CD4-positive, alpha-beta memory T cell (primary cell): ENCODE results near the gene TTC7B. TPM values are rescaled to one million over a fixed set of nuclear protein-coding genes. Genes with fewer than 3 reads are reported as not detected.

ENCODE experiments used
- CTCF ChIA-PET: fragments of 350-600 bp; sonication (Branson Sonifier 250); formaldehyde crosslinking; loops from one replicate; lab custom pipeline; 2021; ENCODE audit warnings: inconsistent platforms; ENCODE audit not compliant: partially characterized antibody; lab: Charles Lee
- POLR2A ChIA-PET: fragments of 350-600 bp; sonication (Branson Sonifier 250); formaldehyde crosslinking; loops from one replicate; lab custom pipeline; 2021; ENCODE audit not compliant: partially characterized antibody; lab: Charles Lee
- DNase-seq, 5 donors: peaks; one replicate each; pipeline versions ENCODE4 v3.0.0 to v3.0.0-alpha.2; 2020 to 2022; ENCODE audit warnings: mixed read lengths in 1 of 5
- H3K27ac ChIP-seq: one replicate; pipeline ENCODE4 v1.7.0; 2013; ENCODE audit warnings: low read depth, low read length
- H3K27me3 ChIP-seq: 2 replicates; pipeline ENCODE4 v1.7.0; 2013; ENCODE audit warnings: mild to moderate bottlenecking, low read length, moderate library complexity; ENCODE audit not compliant: insufficient read depth
- H3K36me3 ChIP-seq: 2 replicates; pipeline ENCODE4 v1.7.0; 2013; ENCODE audit warnings: mild to moderate bottlenecking, low read length, moderate library complexity; ENCODE audit not compliant: insufficient read depth
- H3K4me1 ChIP-seq: 2 replicates; pipeline ENCODE4 v1.7.0; 2013; ENCODE audit warnings: mild to moderate bottlenecking, low read length, moderate library complexity; ENCODE audit not compliant: insufficient read depth
- H3K4me3 ChIP-seq, 2 donors: one replicate each; pipeline ENCODE4 v1.7.0; 2013; ENCODE audit warnings: low read length in 2 of 2, mild to moderate bottlenecking in 1 of 2
- H3K9me3 ChIP-seq, 2 donors: one replicate each; pipeline ENCODE4 v1.7.0; 2013; ENCODE audit warnings: low read length in 2 of 2, control low read depth in 1 of 2; ENCODE audit not compliant: control insufficient read depth in 1 of 2
- H3K27ac Mint-ChIP-seq, 7 donors: one replicate each; pipeline ENCODE4 v1.8.0; 2020 to 2021; ENCODE audit warnings: mixed read lengths in 7 of 7, mild to moderate bottlenecking in 6 of 7, inconsistent platforms in 3 of 7, moderate library complexity in 3 of 7
- H3K27me3 Mint-ChIP-seq, 2 donors: one replicate each; pipeline ENCODE4 v1.8.0; 2020 to 2021; ENCODE audit warnings: mixed read lengths in 2 of 2
- H3K36me3 Mint-ChIP-seq, 2 donors: one replicate each; pipeline ENCODE4 v1.8.0; 2020 to 2021; ENCODE audit warnings: mixed read lengths in 2 of 2, inconsistent platforms in 1 of 2, mild to moderate bottlenecking in 1 of 2
- H3K4me1 Mint-ChIP-seq, 4 donors: one replicate each; pipeline ENCODE4 v1.8.0; 2020 to 2021; ENCODE audit warnings: mixed read lengths in 4 of 4, mild to moderate bottlenecking in 1 of 4
- H3K4me3 Mint-ChIP-seq, 8 donors: one replicate each; pipeline ENCODE4 v1.8.0; 2020 to 2021; ENCODE audit warnings: mixed read lengths in 8 of 8, mild to moderate bottlenecking in 7 of 8, moderate library complexity in 6 of 8, inconsistent platforms in 3 of 8
- H3K9me3 Mint-ChIP-seq, 8 donors: one replicate each; pipeline ENCODE4 v1.8.0; 2020 to 2021; ENCODE audit warnings: mixed read lengths in 8 of 8, mild to moderate bottlenecking in 5 of 8, inconsistent platforms in 3 of 8, moderate library complexity in 1 of 8
- intact Hi-C: fragments of 100-400 bp; cut with micrococcal nuclease; formaldehyde crosslinking; loops from one replicate; pipeline ENCODE4 v1.15.1; 2023
- polyA plus RNA-seq, 2 donors: library from polyadenylated mRNA; unstranded; fragments of 300-500 nt; fragmentation: Illumina TruSeq; gene quantifications; one replicate each; pipeline ENCODE4 v1.2.3, GENCODE V29; 2021
- total RNA-seq, 2 experiments: library from RNA; stranded (reverse); gene quantifications; one replicate each; pipeline ENCODE4 v1.2.3, GENCODE V29; 2021

TTC7B gene
- total and polyA plus RNA-seq, 4 experiments from 2014 or later, result 0.30 to 1.9 (median 1.5) TPM; not detected in 1

DNA sequence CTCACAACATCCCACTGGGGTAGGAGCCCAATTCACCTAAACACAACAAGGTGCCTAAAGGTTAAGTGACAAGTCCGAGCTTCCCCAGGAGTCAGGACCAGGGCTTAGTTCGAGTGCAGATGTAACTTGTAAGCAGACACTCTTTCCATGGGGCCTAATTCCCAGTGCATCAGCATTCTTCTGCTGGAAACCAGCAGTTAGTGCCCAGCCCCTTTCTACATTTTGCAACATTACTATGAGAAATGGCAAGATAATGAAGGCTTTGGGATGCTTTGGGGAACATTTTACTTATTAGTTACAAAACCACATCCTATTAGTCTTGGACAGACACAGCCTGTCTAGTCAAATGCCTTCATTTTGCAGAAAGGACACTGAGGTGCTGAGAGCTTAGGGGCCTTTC lies 239.6 kb downstream of the TTC7B start:
- POLR2A ChIA-PET, result no interaction called here
- DNase-seq, result no peak

DNA sequence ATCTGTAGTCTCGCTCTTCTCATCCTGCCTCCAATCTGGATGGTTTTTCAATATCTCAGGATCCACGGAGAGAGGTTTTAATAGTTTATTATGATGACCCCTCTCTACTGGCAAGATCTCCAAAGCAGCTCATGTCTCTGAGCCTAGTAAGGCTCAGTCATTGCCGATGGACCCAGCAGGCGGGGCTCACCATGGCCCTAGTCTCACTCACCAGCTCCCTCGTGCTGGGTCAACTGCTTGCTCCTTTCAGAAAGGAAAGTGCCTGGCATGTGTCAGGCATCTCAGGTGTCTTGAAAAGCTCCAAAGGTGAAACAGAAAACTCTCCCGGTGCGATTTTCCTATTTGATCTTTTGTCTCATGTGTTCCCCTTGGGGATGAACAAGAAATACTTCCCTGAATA lies 240.4 kb downstream of the TTC7B start:
- DNase-seq, result no peak
- H3K9me3 Mint-ChIP-seq, result peaks cover 0 to 2% (median 0%) of the 10 kb centered on the region in 8 donors
- intact Hi-C loops, result no loop called here
- H3K27ac ChIP-seq, result no peak overlapping the region
- no peak overlapping the region for H3K27ac Mint-ChIP-seq
- no peaks in the 10 kb centered on the region for H3K36me3 Mint-ChIP-seq
- H3K4me3 Mint-ChIP-seq, result no peak overlapping the region
- no peaks in the 10 kb centered on the region for H3K4me1 Mint-ChIP-seq
- CTCF ChIA-PET, result no interaction called here
- no peaks in the 10 kb centered on the region for H3K36me3 ChIP-seq
- H3K4me1 ChIP-seq, result no peaks in the 10 kb centered on the region
- no peak overlapping the region for H3K4me3 ChIP-seq
- no peaks in the 10 kb centered on the region for H3K9me3 ChIP-seq
- H3K27me3 ChIP-seq, result no peaks in the 10 kb centered on the region
- no peaks in the 10 kb centered on the region for H3K27me3 Mint-ChIP-seq
- POLR2A ChIA-PET, result no interaction called here

More for the DNA sequence above, 239.6 kb downstream of the TTC7B start:
- Mint-ChIP-seq H3K27me3 (no peaks in the 10 kb centered on the region), H3K9me3 (peaks cover 0 to 2% (median 0%) of the 10 kb centered on the region in 8 donors), H3K36me3 (no peaks in the 10 kb centered on the region), H3K4me1 (no peaks in the 10 kb centered on the region), H3K27ac (no peak overlapping the region), H3K4me3 (no peak overlapping the region)
- Histone ChIP-seq H3K36me3 (no peaks in the 10 kb centered on the region), H3K9me3 (no peaks in the 10 kb centered on the region), H3K27ac (no peak overlapping the region), H3K4me3 (no peak overlapping the region), H3K4me1 (no peaks in the 10 kb centered on the region), H3K27me3 (no peaks in the 10 kb centered on the region)
- CTCF ChIA-PET, result no interaction called here
- intact Hi-C loops, result no loop called here

DNA sequence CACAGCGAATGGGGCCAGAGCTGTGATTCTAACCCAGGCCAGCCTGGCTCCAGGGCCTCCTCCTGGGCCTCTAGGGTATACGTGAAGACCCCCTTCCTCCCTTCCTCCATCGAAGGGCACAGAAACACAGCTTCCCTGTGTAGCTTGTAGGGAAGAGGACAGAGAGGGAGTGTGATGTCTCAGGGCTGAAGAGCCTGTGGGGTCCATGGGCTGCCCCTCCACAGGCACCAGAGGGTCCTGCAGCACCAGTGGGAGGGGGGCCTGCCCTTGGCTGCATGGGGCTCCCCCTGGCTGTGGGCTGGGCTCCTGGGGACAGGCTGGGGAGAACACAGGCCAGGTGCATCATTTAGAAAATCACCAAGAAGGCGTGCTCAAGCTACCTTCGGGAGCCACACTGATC lies 240.9 kb downstream of the TTC7B start:
- H3K9me3 Mint-ChIP-seq, result peaks cover 0 to 2% (median 0%) of the 10 kb centered on the region in 8 donors
- no peak overlapping the region for H3K4me3 Mint-ChIP-seq
- ChIA-PET CTCF (no interaction called here), POLR2A (no interaction called here)
- no peak overlapping the region for H3K27ac Mint-ChIP-seq
- H3K27me3 Mint-ChIP-seq, result no peaks in the 10 kb centered on the region
- no peaks in the 10 kb centered on the region for H3K36me3 Mint-ChIP-seq
- intact Hi-C loops, result no loop called here
- no peaks in the 10 kb centered on the region for H3K4me1 ChIP-seq
- no peak overlapping the region for H3K4me3 ChIP-seq
- no peak overlapping the region for H3K27ac ChIP-seq
- H3K4me1 Mint-ChIP-seq, result no peaks in the 10 kb centered on the region
- no peaks in the 10 kb centered on the region for H3K27me3 ChIP-seq
- no peak for DNase-seq
- H3K9me3 ChIP-seq, result no peaks in the 10 kb centered on the region
- H3K36me3 ChIP-seq, result no peaks in the 10 kb centered on the region

DNA sequence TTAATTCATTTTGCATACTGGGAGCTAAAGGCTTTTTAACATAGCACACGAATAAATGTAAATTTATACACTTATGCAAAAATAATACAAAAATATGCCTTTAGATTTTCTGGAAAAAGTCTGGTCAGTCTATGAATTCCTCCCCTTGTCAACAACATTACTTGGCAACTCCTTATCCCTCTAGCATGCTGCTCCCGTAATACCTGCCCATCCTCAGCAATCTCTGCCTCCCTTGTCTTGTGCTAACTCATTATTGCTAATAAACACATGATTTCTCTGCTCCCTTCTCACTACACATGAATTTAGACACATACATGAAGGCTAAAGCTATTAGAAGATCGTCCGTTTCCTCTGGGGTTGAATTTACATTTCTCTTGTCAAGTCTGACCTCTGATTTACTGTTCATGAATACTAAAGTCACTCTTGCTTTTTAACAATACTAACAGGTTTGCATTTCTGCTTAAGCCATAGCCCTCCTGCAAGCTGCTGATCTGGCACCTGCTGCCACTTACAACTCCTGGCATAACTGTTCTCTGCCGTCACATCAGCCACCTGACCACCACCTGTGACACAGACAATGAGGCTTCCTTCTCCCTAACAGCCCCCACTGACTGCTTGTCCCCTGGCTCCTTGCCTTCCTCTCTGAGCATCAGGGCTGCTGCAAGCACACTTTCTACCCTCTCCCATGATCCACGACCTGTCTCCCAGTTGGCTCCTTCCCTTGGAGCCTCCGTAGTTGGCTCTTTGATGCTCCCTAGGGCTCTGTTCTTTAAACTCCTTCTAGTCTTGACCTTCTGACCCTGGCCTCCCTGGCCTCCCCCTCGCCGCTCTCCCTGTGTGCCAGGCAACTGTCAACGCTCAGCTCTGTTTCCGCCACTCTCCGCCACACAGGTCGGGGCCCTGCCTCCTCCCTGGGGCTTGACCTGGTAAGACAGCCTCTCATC lies 241.8 kb downstream of the TTC7B start:
- Mint-ChIP-seq H3K9me3 (peaks cover 0 to 2% (median 0%) of the 10 kb centered on the region in 8 donors), H3K4me3 (no peak overlapping the region), H3K36me3 (no peaks in the 10 kb centered on the region), H3K27me3 (no peaks in the 10 kb centered on the region), H3K27ac (no peak overlapping the region), H3K4me1 (no peaks in the 10 kb centered on the region)
- Histone ChIP-seq H3K9me3 (no peaks in the 10 kb centered on the region), H3K4me1 (no peaks in the 10 kb centered on the region), H3K4me3 (no peak overlapping the region), H3K27me3 (no peaks in the 10 kb centered on the region), H3K27ac (no peak overlapping the region), H3K36me3 (no peaks in the 10 kb centered on the region)
- ChIA-PET POLR2A (no interaction called here), CTCF (no interaction called here)
- DNase-seq, result no peak
- intact Hi-C loops, result no loop called here

DNA sequence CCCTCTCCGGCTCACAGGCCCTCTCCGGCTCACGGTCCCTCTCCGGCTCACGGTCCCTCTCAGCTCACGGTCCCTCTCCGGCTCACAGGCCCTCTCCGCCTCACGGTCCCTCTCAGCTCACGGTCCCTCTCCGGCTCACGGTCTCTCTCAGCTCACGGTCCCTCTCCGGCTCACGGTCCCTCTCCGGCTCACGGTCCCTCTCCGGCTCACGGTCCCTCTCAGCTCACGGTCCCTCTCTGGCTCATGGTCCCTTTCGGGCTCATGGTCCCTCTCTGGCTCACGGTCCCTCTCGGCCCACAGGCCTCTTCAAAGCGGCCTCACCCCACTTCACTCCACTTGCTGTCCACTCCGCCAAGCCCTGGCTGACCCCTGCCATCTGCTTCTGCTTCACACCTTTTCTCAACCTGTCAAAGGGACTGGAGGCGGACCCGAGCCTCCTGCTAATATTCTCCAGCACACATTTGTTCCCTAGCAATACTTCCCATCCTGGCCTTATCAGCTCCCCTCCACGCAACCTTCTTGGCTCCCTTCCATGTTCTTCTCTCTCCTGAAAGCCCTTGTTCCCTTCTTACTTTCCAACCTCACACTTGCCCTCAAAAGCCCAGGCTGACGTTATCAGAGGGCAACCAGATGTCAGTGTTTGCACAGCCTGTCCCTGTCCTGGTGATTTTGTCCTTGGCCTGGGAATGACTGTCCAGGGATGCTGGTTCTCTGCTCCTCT lies 242.7 kb downstream of the TTC7B start:
- Mint-ChIP-seq H3K27ac (no peak overlapping the region), H3K36me3 (no peaks in the 10 kb centered on the region), H3K4me1 (no peaks in the 10 kb centered on the region), H3K4me3 (no peak overlapping the region), H3K9me3 (peaks cover 0 to 2% (median 0%) of the 10 kb centered on the region in 8 donors), H3K27me3 (no peaks in the 10 kb centered on the region)
- H3K4me1 ChIP-seq, result no peaks in the 10 kb centered on the region
- no peaks in the 10 kb centered on the region for H3K9me3 ChIP-seq
- ChIA-PET POLR2A (no interaction called here), CTCF (no interaction called here)
- H3K27ac ChIP-seq, result no peak overlapping the region
- no peaks in the 10 kb centered on the region for H3K27me3 ChIP-seq
- intact Hi-C loops, result no loop called here
- H3K36me3 ChIP-seq, result no peaks in the 10 kb centered on the region
- DNase-seq, result no peak
- H3K4me3 ChIP-seq, result no peak overlapping the region

DNA sequence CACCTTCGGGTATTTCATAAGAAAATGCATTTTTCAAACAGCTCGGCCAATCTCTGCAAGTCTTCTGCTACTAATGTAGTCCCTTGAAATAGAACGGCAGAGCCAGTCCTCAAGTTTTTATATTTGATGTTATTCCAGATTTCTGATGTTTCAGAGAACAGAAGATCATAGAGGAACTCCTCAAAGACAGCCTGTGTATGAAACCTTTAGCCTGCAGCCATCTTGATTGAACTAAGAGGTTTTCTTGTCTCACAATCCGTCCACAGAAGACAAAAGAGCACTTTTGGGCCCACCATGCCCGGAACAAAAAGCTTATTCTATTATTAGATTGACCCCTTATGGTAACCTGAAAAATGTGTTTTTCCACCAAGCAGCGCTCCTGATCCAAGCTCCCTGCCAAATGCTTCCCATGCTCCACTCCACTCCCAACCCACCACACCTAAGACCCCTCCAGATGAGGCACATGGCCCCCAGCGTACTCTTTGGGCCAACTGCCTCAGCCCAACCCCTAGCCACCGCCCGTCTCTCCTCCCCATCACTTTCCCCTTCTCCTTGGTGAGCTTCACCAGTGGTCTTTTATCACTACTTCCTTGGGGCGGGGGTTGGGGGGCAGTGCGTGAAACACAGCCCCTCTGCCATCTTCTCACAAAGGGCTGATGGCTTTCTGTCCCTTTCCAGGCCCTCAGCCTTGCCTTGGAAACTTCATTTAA lies 243.6 kb downstream of the TTC7B start:
- Mint-ChIP-seq H3K4me3 (no peak overlapping the region), H3K27ac (no peak overlapping the region), H3K36me3 (no peaks in the 10 kb centered on the region), H3K4me1 (no peaks in the 10 kb centered on the region), H3K9me3 (peaks cover 0 to 2% (median 0%) of the 10 kb centered on the region in 8 donors), H3K27me3 (no peaks in the 10 kb centered on the region)
- Histone ChIP-seq H3K27me3 (no peaks in the 10 kb centered on the region), H3K9me3 (no peaks in the 10 kb centered on the region), H3K4me1 (no peaks in the 10 kb centered on the region), H3K4me3 (no peak overlapping the region), H3K36me3 (no peaks in the 10 kb centered on the region), H3K27ac (no peak overlapping the region)
- ChIA-PET CTCF (no interaction called here), POLR2A (no interaction called here)
- no peak for DNase-seq
- intact Hi-C loops, result no loop called here
